NCI-H2107 treated with DMSO at 0.1 percent for 48 hours (cell line): Measurements from ENCODE around the gene CHD1.

ENCODE experiments used
- DNase-seq: peaks from one replicate; lab custom pipeline; 2025; ENCODE audit not compliant: unreplicated experiment; lab: John Stamatoyannopoulos, UW

Gene CHD1

GRCh38 chr5:98936948-98937715 is 8.3 kb upstream of the CHD1 start:
- no peak for DNase-seq

- DNase-seq = no peak
Measured at GRCh38 chr5:98935206-98935605, 6.4 kb upstream of the CHD1 start.

- no peak for DNase-seq
Measured at GRCh38 chr5:98934546-98934945, 5.7 kb upstream of the CHD1 start.

DNA sequence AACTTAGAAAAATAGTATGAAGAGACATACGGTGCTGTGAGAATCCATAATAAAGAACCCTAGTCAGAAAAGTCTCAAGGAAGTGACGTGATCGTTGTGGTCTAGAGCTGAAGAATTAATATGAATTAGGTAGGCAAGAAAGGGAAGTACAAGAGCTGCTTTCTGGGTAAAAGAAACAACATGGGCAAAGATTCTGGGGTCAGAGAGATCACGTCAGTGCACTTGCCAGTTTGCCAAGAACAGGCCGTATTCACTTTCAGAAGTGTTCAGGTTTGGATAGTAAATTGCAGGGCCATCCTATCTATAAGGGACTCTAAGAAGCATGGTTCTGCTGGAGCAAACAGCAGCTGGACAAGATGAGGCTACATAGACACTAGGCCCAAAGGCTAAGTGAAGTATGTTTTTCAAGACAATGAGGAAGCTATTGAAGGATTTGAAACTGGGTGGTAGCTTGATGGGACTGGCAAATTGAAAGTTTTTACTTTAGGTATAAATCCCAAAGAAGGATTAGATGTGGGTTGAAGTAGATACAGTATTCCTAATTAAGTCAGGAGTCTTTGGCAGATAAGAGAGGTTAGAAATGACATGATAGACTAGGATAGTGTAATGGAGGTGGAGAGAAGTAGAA is 4.8 kb upstream of the CHD1 start:
- DNase-seq = no peak

DNA sequence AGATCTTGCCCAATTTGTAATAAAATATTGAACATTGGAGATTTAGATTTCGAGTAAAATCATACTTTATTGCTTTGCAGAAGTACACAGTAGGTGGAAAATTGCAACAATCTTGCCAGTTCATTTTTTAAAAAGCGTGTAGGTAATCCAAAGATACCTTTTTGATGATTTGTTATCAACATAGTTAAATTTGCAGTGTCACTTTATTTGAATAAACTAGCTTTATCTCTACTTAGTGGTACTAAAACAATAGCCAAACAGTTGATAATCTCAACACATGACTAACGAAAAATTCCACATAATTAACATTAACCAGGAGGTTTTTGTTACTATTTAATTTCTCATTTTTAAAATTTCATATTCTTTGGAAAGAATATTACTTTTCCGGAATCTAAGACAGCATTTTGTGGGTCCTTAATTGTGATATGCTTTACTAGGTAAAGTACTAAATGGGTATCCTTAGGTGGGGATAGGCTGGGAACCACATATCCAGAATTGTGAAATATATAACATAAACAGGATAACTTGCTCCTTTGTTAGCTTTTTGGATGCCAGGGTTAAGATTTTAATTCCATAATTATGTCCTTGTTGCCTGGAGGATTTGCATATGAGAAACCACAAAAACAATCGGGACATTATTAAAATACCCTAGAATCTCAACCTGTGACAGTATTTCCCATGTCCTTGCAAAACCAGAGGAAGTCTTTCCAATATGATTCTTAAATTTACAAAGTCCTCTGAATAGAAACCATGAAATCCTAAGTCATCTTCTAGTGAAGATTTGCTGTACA is 2.4 kb upstream of the CHD1 start:
- no peak for DNase-seq

GRCh38 chr5:98929710-98930298 is 997 bp upstream of the CHD1 start:
- DNase-seq = peak; percentile 38

DNA sequence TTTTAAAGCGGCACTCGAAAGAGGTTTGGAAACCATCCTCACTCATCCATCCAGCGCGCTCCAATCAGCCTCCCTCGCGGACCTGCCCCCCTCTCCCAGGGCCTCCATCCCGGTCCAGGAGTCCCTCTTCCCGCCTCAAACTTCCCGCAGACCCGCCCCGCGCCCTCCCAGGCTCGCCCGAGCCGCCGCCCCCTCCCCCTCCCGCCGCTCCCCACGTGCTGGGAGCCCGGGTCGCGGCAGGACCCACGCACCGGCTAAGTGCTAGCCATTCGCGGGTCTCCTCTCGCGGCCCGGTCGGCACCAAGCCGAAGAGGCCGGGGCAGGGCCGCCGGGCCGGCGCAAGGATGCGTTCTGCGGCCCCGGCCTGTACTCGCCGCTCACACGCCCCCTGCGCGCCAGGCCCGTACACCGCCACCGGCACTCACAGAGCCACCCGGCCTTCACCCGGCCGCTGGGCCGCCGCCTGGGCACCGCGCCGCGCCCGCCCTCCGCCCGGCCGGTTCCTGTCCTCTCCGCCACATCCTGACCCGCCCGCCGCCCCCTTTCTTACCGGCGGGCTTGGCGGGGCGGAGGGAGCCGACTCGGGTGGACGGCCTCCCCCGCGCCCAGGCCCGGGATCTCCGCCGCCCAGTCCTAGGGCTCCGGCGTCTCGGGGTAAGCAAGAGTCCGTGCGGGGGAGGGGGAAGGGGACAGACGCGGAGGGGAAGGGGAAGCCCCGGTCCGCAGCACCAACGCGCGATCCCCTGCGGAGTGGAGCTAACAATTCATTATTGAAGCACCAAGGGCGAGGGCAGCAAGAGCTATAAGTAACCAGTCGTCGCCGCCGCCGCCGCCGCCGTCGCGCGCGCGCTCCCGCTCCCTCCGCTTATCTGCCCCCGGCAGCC is 576 bp downstream of the CHD1 start:
- no peak for DNase-seq

- peak; percentile 9 for DNase-seq
Measured at GRCh38 chr5:98927242-98927988, 1.4 kb downstream of the CHD1 start.

GRCh38 chr5:98923966-98924365 is 4.8 kb downstream of the CHD1 start:
- no peak for DNase-seq

GRCh38 chr5:98921947-98922505 is 6.8 kb downstream of the CHD1 start:
- DNase-seq = no peak

DNA sequence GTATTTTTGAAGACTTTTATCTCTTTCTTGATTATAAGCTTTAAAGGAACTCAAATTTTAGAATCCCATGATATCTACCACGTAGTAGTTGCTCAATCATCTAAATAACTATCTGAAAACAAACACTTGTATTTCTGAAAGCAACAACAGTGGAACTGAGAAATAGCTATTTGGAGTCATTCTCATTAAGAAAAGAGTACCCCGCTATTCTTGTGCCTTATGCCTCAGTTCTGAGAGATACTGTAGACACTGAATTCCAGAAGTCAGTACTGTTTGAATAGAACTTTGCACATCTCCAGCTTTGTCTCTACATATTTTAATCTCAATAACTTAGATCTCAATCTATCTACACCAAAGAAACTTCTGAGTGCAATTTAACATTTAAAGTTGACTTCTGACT is 11.4 kb downstream of the CHD1 start:
- no peak for DNase-seq

- no peak for DNase-seq
Measured at GRCh38 chr5:98916540-98916939, 12.3 kb downstream of the CHD1 start.

DNA sequence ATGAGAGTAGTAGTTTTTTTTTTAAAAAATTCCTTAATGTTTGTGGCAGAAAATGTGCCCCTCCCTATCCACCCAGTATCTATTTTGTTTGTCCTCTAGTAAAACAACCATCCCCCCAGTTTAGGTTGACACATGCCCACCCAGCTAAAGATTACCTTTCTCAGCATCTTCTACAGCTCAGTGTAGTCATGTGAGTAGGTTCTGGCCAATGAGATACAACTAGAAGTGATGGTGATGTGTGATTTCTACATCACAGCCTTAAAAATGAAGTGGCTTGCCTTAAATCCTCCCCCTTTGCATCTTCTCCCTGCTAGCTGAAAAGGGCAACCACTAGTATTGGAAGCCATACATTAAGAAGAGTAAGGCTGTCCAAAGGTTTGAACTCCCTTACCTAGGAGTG is 14.9 kb downstream of the CHD1 start:
- DNase-seq = no peak

- peak; percentile 23 for DNase-seq
Measured at GRCh38 chr5:98911280-98912040, 17.3 kb downstream of the CHD1 start.

GRCh38 chr5:98909363-98909762 is 19.4 kb downstream of the CHD1 start:
- DNase-seq = no peak

- DNase-seq = no peak
Measured at GRCh38 chr5:98907951-98908350, 20.9 kb downstream of the CHD1 start.

GRCh38 chr5:98906756-98907355 is 22.0 kb downstream of the CHD1 start:
- DNase-seq = no peak

- DNase-seq = no peak
Measured at GRCh38 chr5:98905857-98906688, 22.7 kb downstream of the CHD1 start.
